ENCODE measurements around the gene PRPF19.

- TF ChIP-seq EZH2 (IDR thresholded peaks at IDR 0.05; ENCODE audit: low read depth): no peak
- TF ChIP-seq CTCF (conservative IDR thresholded peaks at IDR 0.05): no peak
Measured at GRCh38 chr11:60855726-60856633, 50.4 kb downstream of the PRPF19 start, which contains the start of gene PTGDR2.

All from PC-9 (cell line).